GM04504 (cell line): ENCODE results near the gene TRMT2B.
"Not testable (repeated sequence)": the region's sequence is repeated elsewhere in the genome, so short reads cannot be mapped to it uniquely, and the experiment has no call there.

Experiments used
- DNase-seq: peaks from one replicate; pipeline ENCODE4 v3.0.0-alpha.2; 2012; ENCODE audit warnings: low read depth

Gene TRMT2B

DNA sequence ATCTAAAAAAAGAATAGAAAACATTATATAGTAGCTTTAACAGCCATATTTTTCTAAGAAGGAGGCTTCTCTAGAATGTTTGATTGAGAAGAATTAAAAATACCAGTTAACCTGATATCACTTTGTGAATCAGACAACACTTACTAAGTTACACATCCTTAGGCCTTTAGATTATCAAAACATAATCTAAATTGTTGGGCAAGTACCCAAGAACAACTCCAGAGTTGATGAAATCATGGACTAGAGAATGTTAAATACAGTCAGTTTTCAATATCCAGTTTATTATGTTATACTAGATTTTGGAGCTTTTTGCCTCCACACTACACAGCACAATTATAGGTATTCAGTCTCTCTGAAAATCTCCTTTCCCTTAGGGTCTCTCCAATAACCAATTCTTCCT is 42.8 kb downstream of the TRMT2B start:
- no peak for DNase-seq

DNA sequence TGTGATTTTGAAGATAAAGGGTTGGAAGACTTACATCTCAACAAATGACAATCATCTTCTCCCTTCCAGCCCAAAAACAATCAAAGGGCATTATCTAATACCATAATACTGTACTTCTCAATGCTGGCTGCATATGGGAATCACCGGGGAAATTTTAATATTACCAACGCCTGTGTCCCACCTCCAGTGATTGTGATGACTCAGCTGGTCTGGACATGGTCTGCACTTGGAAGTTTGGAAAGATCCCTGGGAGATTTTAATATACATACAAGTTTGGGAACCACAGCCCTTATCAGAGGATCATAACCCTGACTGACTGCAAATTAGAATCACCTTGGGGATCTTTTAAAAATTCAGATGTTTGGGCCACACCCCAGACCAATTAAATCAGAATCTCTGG is 52.5 kb downstream of the TRMT2B start:
- DNase-seq: no peak

DNA sequence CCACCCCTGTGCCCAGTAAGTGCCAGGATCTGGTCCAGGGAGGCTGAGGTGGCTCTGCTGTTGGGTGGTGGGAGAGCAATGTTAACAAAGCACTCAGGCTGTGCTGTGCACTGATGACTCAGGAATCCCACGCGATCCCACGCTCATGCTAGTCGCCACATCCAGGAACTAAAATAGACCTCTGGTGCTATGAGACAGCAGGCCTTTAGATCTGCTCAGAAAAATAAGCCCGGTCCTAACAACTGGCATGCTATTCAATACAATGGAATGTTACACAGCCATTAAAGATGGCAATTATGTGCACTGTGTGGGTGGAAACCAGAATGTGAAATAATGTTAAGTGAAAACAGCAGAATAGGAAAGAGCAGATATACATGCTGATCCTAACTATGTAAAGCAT is 56.4 kb downstream of the TRMT2B start:
- DNase-seq: peak; percentile 51

DNA sequence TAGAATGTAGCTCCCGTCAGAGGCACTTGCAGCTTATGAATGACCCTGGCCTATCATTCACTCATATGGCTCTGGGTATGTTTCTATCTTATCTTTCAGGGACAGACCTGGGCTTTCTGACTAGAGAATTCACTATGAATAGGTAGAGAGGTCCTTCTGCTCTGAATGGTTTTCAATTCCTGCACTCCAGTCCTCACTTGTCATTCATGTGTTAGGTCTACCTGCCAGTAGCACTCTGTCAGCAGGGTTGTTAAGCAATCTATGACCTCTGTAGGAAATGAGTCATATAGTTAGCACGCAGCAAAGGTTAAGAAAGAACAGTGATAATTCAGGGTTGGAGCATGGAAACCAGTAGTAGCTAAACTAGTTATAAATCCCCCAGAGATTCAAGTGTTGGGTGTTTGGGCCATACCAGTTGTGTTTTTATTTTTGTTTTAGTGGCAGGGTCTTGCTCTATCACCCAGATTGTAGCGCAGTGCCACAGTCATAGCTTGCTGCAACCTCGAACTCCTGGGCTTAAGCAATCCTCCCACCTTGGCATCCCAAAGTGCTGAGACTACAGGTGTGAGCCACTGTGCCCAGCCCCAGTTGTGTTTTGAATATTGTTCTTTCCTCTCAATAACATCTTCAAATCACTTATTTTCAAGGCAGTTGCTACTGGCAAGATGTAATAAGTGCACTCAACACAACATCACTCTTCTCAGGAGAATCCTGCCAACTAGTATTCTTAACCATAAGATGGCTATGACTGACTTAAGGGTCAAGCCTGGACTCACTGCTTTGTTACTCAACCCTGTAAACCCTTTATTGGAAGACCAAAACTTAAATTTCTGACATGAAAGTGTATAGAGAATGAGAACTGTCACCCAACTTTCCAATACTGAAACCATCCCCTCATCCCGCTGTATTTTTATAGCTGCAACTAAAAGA is 57.3 kb downstream of the TRMT2B start:
- DNase-seq: peak; percentile 6

DNA sequence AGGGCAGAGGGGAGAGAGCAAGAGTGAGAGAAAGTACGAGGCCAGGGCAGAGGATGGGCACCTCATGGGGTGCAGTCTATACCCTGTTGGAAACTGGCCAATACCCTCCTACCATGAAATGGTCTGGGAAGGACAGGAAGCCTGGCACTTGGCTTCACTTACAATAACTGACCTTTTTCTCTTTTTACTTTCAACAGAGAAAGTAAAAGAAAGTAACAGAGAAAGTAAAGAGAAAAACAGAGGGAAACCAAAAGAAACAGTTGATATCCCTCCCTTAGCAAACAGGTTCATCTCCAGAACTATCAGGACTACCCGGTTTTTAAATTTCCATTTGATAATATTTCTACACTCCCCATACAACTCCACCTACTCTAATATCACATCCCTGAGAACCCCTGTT is 61.8 kb downstream of the TRMT2B start:
- DNase-seq: no peak

DNA sequence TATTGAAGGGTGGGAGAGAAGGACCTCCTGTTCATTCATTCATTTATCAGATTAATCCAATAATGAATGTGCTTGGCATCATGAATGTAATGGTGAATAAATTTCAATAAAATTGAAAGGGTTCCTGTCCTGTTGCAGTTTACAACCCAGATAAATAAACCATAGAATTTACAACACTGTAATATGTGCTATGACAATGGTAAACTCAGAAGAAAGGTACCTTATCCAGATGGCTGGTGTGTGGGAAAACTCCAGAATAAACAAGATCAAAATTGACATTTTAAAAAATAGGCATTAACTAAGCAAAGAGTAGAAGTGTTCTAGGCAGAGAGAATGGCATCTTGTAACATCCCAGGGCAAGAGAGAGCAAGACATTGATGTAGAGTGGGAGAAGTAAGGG is 67.1 kb downstream of the TRMT2B start:
- no peak for DNase-seq

DNA sequence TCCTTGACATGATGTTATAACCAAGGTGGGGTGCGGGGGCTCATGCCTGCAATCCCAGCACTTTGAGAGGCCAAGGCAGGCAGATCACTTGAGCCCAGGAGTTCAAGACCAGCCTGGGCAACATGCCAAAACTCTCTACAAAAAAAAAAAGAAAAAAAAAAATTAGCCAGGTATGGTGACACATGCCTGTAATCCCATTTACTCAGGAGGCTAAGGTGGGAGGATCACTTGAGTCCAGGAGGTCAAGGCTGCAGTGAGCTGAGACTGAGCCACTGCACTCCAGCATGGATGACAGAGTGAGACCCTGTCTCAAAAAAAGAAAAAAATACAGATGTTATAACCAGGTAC is 70.4 kb downstream of the TRMT2B start:
- DNase-seq: not testable (repeated sequence)

DNA sequence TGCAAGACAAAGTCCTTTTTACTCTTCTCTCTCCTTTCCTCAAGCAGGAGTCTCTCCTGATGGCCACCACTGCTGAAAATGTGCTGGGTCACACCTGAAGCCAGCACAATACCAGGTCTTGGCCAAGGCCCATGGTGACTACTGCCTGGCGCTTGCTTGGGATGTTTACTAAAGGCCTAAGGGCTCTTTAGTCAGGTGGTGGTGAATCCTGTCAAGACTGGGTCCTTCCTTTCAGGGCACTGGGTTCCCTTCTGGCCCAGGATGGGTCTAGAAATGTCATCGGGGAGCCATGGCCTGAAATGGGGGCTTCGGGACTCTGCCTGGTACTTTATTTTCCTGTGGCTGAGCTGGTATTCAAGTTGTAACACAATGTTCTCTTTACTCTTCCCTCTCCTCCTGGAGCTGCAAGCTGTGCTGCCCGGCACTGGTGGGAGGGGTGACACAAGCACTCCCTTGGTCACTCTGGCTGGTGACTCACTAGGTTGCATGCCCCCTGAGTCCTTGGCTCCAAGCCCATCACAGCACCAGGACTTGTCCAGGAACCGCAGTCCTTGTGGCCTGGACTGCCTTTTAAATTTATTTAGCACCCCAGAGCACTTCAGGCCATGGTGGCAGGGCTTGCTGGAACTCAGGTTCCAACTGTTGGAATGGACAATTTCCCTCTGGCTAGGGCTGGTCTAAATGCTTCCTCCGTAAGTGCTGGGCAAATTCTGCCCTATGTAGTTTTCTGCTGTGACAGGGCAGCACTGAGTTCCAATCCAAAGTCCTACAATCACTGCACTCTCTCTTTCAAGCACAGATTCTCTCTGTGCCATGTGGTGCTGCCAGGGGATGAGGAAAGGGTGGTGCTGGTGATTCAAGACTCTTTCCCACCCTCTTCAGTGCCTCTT is 71.1 kb downstream of the TRMT2B start:
- peak; percentile 10 for DNase-seq

DNA sequence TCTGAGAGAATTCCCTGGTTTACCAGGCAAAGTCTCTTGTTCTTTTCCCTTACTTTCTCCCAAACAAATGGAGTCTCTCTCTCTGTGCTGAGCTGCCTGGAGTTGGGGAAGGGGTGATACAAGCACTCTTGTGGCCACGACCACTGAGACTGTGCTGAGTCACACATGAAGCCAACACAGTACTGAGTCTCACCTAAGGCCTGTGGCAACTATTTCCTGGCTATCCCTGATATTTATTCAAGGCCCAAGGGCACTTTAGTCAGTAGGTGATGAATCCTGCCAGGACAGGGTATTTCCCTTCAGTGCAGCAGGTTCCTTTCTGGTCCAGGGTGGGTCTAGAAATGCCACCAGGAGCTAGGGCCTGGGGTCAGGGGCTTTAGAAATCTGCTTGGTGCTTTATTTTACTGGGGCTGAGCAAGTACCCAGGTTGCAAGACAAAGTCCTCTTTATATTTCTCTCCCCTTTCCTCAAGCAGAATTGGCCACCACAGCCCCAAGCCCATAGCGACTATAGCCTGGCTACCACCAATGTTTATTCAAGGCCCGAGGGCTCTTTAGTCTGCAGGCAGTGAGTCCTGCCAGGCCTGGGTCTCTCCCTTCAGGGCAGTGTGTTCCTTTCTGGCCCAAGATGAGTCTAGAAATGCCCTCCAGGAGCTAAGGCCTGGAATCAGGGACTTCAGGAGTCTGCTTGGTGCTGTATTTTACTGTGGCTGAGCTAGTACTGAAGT is 71.9 kb downstream of the TRMT2B start:
- DNase-seq: no peak

DNA sequence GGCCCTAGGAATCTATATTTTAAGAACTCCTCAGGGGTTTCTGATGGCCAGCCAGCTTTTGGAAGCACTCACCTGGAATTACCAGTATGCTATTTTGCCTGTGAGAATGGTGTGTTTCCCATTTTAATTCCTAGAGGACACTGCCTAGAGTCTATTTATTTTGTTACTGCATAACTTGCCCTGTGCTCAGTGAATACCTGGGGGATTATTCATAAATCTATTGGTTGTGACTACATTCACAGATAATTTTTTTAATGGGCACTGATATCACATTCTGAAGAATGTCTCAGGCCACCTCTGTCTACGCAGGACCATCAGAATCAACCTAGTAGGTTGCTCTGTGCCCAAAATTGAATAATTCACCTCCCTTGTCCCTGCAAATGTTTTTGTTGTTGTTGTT is 75.7 kb downstream of the TRMT2B start:
- no peak for DNase-seq

DNA sequence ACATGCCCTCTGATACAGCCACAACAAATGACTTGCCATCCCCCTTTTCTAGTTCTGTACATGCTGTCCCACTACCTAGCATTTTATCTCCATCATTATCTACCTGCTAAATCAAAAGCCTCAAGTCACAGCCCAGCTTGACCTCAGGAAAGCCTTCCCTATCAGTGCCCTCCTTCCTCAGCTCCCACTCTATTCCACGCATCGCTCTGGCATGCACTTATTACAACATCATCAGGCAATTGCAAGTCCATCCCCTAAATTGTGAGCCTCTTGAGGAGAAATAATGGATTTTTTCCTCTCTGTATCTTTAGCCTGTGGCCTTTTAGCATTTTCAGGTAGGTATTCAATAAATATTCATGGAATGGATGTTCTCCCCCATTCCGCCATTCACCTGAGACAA is 76.7 kb downstream of the TRMT2B start:
- DNase-seq: no peak

DNA sequence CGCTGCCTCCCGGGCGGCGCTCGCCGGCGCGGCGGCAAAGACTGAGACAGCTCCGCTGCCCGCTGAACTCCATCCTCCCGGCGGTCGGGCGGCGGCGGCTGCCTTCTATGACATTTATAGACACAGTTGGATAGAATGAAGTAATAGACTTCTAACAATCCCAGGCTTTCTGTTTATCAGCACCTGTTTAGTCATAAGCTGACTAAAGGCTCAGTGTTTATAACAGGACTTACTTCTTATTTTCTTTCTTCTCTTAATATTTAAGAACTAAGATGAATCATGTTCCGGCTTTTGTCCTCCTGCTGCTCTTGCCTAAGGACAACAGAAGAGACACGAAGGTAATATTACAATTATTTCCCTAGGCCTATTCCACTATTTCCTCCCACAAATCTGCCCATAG is 78.5 kb downstream of the TRMT2B start:
- DNase-seq: no peak

DNA sequence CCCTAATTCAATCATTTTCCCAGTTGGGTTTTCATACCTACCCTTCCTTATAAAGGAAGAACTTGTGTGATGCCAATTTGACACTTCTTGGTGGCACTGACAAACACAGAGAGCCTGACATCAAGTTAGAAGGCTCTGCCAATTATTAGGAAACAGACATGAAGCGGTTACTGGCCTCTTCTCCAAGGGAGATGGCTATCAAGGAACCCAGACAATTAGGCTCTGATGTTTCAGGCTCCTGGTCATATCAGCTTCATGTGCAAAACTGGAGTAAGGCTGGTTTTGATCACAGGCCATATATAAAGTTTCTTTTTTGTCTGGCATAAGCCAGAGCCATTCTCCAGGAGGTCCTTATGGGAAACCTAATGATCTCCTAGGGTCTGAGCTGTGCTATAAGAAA is 82.0 kb downstream of the TRMT2B start:
- DNase-seq: no peak

DNA sequence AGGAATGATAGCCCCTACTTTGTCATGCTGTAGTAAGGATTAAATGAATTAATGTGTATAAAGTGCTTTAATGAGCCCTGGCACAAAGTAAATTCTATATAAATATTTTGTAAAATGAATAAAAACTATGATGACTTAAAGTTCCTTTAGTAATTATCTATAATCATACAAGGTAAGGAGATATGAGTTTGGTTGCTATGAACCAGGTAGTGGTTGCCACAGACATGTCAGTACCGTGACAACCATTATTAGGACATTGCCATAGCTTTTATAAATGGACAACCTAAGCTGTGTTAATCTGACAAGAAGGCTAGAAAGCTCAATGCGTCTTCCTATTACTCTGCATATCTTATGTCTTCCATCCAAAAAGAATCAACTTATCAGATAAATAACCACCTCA is 82.5 kb downstream of the TRMT2B start, which contains the start of gene ARL13A:
Gene ARL13A, plus strand, starts transcription at position 301 of the 400 bp plus-strand sequence. CDS start 3,982 bp downstream, outside the sequence.
- no peak for DNase-seq

DNA sequence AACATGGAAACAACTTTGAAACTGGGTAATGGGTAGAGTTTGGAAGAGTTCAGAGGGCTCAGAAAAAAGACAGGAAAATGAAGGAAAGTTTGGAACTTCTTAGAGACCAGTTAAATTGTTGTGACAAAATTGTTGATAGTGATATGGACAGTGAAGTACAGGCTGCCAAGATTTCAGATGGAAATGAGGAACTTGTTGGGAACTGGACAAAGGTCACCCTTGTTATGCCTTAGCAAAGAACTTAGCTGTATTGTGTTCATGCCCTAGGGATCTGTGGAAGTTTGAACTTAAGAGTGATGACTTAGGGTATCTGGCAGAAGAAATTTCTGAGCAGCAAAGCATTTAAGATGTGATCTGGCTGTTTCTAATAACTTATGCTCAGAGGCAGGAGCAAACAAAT is 87.5 kb downstream of the TRMT2B start:
- no peak for DNase-seq

DNA sequence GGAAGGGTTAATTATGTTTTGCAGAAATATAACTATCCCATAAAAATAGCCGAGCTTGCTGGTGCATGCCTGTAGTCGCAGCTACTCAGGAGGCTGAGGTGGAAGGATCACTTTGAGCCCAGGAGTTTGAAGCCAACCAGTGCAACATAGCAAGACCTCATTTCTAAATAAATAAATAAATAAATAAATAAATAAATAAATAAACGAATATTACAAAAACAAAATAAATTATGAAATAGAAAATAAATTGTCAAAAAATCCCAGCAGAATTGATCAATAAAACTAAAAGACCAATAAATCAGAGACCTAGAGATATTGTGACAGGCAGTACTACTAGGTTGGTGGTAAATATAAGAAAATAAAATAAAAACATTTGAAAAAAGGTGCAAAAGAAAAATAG is 89.1 kb downstream of the TRMT2B start:
- no peak for DNase-seq
